COLO668 (cell line): ENCODE data around the gene PRDM11.

ENCODE experiments used
- DNase-seq: peaks from one replicate; lab custom pipeline; 2025; ENCODE audit not compliant: unreplicated experiment; lab: John Stamatoyannopoulos, UW

Gene PRDM11

DNA sequence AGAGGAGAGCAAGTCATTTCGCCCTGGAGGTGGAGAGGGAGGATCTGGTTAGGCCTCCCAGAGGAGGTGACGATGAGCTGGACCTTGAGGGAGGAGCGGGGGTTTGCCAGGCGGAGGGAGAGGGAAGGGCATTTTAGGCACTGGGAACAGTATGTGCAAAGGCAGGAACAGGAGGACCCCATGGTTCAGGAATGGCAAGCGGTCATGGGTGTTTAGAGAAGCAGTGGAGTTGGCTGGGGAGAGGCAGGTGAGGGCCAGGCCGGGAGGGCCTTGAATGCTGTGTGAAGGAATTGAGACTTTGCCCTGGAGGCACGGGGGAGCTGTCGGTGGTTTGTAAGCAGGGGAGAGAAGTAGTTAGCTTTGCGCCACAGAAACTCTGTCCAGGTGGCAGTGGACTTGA is 10.3 kb downstream of the PRDM11 start:
- no peak for DNase-seq

DNA sequence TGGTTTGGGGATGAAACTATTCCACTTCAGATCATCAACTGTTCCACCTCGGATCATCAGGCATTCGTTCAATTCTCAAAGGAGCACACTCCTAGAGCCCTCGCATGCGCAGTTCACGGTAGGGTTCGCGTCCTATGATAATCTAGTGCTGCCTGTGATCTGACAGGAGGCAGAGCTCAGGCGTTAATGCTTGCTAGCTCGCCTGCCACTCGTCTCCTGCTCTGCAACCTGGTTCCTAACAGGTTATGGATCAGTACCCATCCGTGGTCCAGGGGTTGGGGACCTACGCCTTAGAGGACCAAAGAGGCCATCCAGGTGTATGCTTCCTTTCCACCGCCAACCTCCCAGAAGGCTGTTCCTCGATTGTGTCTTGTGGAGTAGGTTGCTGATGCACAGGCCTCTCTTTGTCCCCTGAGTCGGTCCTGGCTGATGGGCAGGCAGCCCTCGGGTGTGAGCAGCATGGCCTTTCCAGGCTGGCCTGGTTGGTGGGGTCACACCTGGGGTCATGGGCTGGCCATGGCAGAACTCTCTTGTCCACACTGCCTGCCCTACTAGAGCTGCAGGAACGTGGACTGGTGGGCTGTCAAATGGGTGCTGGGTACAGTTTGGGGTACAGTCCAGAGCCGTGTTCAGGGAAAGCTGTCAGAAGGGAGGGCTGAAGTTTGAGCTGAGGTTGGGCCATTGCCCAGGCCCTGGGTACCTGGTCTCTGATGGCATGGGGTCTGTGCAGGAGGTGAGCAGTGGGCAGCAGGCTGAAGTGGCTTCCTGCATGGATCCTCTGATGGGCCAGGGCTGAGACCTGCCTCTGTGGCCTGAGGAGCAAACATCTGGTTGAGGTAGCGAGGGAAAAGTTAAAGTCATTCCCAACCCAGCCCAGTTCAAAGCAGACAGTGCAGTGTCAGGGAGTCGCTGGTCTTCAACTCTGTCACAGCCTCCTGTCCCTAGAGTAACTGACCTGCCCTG is 11.1 kb downstream of the PRDM11 start:
- no peak for DNase-seq

DNA sequence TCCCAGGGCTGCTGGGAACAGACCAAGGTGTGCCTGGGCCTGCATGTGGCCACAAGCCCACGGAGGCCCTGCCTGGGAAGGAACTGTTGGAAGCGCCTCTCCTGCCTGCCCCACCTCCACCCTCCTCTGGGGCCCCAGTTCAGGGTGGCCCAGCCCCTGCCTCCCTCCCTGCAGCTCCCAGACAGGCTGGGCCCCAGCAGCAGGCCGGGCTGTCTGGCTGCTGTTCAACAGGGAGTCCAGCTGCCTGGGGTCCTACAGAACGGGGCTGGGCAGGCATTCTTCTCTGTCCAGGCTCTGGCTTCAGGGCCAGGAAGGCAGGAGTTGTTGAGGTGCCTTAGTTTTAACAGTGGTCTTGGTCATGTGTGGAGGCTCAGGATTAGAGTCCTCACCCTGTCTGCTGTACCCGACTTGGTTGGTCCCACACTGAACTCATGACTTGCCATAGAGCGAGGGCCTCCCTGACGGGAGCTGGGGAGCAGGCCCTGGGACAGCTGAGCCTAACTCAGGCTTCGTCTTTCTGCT is 11.8 kb downstream of the PRDM11 start:
- DNase-seq, result no peak

DNA sequence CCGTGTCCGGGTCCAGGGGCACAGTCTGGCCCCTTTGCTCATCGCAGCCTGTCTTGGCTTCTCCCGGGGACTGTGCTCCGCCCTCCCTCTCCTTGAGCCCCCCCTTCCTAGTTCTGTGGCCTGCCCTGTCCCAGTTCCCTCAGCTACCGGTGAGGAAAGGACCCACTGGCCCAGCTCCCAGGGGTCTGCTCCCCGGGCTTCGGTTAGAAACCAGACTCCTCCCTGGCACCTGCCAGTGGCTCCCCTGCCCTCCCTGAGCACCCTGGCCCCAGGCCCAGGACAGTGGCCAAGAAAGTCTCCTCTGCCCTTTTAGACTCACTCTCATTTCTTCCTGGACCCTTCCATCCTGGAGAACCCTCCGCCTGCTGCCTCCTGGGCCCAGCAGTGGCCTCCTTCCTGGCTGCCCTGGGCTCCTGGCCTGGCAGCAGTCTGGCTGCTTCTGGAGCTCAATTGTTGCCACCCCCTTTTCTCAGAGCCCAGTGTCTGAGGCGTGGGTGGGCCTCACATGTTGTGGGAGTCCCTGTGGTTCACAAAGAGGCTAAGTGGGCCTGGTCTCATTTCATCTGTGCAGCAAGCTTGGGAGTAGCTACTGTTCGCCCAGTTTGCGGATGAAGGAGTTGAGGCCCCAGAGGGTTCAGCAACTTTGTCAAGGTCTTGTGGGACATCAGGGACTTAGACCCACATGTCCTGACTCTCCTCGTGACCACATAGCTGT is 12.6 kb downstream of the PRDM11 start:
- no peak for DNase-seq

DNA sequence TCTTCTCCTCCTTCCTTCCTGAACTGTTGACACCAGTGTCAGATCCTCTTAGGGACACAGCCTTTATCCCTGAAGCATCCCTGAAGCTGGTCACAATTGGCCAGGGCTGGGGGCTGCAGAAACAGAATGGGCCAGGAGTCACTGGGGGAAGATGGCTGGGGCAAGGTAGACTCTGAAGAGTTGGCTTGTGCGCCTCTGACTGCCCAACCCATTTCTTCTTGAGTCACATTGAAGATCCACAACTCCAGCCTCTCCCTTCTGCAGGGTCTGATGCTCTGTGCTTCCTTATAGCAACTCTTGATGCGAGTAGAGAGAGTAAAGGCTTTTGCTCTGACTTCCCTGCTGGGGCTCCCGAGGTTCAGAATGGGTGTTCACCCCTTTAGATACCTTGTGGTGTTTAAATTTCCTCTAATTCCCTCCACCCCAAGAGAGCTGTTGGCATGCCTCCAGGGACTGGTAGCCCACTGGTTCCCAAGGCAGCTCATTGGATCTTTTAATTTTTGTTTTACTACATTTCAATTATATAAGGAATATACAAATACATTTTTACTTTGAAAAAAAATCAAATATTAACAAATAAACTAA is 13.4 kb downstream of the PRDM11 start:
- no peak for DNase-seq

DNA sequence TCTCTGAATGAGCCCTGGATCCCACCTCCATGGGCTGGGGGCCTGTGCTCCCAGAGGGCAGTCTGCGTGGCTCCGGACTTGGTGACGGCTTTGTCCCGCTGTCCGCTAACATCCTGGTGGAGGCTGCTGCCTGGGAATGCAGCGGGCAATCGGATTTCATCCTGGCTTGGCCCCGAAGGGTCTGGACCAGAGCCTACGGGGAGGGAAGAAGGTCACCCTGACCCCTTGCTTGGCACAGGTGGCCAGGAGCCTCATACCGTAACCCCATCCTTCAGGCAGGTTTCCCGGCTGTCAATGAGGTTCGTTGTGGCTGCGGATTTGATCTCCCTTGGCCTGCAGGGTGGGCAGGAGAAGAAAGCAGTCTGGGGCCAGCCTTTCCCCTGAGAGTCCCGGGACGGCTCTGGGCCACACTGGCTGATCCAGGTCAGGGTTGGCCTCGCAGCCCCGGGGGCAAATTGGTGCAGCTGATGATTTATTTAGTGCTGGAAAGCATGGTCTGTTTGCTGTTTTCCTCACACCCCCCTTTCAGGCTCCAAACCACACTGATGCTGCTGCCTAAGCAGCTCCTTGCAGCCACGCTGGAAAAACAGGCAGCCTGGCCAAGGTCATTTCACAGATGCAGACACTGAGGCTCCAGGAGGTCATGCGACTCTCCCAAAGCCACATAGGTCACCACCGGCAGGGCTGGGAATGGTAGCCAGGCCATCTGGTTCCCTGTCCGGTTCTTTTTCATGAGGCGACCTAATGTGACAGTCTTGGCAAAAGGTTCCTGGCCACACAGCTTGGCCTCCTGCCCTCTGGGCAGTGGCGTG is 15.0 kb downstream of the PRDM11 start:
- no peak for DNase-seq

DNA sequence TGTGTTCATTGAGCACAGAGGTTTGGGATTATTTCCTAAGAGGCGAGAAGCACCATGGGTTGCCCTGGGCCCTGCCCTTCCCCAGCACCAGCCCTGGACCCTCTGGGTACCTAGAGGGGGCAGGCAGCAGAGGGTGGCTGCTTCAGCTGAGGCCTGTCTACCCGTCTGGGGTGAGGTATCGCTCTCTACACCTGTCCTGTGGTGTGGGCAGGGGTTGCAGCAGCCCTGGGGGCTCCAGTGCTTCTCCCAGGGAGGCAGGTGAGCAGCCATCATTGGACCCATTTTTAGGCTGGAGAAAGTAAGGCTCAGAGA is 15.6 kb downstream of the PRDM11 start:
- DNase-seq, result no peak

DNA sequence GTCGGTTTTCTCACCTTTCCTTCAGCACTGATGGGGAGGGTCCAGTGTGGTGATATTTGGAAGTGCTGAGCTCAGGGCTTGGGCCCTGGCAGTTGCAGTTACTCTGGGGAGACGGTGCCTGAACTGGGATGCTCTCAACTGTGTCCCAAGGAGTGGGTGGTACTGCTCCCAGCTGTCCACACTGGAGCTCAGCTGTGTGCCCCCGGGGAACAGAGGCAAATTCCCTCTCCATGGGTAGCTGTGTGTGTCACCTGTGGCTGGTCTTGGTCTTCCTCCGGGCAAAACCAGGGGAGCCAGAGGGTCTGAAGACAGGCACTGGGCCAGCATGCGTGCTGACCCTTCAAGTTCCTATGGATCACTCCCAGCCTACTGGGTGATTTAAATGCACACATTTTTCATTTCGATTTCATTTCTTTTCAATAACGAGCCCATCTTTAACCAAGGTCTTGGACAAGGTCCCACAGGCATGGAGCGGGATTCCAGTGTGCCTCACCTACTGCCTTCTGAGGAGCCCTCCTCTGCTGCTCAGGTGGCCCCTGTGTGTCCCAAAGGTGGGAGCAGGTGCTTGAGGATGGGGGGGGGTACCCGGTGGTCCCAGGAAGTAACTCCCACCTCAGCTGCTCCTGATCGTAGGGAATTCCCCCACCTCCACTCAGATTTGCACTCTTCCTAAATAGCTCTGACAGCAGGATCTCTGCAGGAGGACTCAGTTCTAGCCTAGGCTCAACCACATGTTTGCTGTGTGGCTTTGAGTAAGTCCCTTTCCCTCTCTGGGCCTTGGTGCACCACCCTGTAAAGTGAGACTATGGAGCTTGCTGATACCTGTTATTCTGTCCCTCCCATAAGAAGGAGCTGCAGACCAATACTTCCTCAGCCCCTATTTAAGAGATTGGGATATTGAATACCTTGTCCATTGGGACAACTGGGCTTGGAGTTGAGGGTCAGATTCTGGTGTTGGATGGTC is 16.8 kb downstream of the PRDM11 start:
- peak; percentile 65 for DNase-seq

DNA sequence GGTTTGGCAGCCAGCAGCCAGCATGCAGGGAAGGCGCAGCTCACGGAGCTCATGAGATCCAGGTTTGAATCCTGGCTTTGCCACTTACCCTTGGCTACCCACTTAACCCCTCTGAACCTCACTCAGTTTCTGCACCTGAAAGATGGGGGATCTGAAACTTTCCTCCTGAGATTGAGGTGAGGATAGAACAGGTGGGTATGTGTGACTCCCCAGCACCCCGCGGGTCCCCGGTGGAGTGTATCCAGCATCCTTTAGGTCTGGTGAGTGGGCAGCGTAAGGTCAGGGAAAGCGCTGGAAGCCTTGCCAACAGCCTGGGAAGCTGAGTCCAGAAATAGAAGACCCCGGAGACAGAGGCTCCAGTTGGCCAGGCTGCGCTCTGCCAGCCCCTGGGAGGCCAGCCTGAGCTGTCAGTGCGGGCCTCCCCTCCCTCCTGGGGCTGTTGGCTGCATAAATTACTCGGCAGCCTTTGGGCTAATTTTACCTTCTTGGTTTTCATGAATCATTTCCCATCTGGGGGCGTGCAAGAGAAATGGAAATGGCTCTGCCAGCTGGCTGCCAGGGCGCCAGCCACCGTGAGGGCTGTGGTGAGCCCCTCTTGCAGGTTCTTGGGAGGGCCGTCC is 17.6 kb downstream of the PRDM11 start:
- no peak for DNase-seq

DNA sequence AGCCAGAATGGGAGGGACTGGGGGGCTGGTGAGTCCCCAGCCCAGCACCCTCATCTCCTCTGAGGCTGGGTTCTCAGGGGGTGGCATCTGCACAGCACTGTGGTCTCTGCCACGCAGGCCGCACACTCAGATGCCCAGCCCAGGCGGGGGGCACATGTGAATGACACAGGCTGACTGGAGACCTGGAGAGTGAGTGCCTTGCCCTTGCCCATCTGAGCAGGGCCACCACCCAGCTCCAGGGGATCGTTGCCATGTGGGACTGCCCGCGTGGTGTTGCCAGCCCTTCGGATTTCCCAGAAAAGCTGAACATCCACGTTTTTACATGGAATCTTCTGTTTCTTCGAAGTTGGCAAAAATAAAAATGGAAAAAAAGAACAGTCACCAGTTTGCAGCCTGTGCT is 18.9 kb downstream of the PRDM11 start:
- DNase-seq, result no peak

DNA sequence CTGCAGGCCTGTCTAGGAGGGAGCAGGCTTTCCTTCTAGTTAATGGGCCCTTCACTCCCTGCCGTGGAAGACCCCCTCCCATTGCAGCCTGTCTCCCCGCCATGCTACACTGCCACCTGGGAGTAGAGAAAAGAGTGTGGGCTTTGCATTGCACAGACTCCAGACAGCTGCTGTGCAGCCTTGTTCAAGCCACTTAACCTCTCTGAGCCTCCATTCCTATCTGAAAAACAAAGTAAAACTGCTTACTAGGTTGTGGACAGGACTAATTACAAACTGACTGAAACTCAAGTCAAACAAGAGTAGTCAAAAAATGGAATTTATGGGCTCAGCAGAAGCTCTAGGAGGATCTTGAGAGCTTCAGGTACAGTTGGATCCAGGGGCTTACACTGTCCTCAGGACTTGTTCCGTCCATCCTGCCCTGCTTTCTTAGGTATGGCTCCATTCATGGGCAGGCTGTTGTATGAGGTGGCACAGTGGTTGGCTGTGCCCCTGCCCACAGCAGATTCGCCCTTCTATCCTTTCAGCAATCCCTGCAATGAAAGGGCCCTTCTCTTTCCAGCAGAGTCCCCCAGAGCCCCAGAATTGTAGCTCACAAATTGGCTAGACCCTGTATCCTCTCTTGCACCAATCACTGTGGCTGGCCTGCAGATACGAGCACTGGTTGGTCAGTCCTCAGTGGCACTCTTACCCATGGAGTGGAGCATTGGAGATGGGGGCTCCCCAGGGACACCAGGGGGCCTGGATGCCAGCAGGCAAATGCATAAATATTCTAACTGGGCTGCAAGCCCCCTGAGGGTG is 19.6 kb downstream of the PRDM11 start:
- no peak for DNase-seq

DNA sequence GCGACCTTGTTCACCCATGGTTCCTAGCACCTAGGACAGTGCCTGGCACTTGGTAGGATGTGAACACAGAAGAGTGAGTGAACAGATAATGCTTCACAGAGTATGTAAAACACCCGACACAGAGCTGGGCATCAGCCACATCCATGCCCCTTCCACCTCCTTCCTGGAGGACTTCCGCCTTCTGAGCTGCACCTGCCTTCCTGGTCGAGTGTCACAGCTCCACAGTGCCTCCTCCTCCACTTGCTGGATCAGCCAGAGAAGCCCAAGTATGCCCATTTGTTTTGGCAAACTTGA is 20.1 kb downstream of the PRDM11 start:
- DNase-seq, result peak; percentile 37

DNA sequence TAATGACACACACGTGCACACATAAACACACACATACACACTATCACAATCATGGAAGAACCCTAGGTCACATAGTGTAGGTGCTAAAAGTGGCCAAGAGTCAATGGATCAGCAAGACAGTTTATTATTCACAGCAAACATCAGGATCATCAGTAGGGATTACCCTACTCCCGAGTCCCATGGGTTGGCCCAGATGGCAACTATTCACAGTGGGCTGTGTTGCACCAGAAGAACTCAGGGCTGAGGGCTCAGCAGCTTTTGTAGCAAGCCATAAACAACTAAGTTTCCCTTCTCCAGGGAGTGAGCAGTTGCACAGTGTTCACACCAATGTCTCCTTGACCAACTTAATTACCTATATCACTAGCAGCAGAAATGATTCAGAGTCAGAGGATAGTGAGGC is 20.8 kb downstream of the PRDM11 start:
- DNase-seq, result no peak

DNA sequence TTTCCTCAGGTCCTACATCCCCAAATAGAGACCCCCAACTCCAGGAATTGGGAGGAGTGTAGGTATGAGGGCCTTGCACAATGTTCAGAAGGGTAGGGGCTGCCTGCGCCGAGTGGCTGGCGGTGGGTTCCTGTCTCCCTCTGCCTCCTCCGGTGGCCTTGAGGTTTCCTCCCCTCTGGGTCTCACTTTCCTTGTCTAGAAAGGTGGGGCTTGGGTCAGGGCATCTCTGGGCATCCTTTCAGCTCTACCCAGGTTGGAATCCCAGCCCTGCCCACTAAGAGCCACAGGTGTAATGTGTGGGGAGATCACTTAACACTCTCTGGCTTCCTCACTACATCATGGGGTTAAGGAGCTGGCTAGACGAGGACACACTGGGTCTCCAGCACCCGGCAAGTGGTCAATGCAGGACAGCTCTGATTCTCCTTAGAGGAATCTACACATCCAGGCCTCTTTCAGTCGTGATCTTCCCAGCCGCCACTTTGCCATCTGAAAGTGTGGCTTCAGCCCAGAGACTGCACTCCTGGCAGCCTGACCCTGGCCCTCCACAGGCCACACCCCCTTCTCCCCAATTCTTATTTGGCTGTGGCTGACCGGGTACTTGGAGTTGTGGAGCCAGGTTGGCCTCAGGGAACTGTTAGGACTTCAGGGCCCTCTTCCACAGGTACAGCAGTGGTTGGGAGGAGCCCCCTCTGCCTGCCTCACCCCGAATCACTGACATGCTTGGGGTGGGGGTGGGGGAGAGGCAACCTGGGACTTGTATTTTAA is 22.1 kb downstream of the PRDM11 start:
- DNase-seq, result no peak

DNA sequence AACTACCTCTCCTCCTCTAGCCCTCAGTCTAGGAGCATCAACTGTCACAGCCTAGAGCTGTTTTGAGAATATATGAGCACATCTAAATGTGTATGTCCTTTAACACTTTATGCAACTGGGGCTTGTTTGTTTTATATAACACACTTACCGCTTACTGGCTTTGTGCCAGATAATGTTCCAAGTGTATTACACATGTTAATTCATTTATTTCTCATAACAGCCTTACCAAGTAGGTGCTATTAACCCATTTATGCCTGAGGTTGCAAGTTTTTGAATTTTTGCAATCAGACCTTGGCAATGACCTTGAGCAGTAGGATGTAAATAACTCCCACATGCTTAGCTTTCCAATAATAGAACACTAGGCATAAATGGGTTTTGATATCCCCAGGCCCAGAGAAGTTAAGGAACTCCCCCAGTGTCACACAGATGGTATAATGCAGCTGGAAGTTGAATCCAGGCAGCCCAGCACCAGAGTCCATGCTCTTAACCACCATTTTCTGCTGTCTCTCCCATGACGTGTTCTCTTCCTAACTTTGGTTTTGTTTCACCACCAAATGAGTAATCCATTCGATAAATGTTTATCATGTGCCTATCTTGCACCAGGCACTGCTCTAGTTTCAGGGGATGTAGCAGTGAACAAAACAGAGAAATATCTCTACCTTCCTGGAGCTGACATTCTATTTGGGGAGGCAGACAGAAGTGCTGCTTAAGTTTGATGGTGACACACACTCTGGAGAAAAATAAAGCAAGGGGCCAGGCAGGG is 23.1 kb downstream of the PRDM11 start:
- DNase-seq, result no peak

DNA sequence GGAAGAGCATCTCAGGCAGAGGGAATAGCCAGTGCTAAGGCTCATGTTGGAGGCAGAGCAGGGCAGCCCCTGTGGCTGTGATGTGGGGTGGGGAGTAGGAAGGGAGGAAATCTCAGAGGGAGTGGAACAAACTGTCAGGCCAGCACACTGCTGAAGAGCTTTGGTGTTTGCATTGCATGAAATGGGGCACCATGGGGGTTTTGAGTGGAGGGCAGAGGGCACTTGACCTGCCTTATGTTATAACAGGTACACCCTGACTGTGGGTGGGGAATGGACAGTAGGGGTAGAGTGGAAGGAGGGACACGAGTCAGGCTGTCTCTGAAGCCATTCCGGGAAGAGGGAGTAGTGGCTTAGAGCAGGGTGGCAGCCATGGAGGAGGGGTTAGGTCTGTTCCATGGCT is 24.0 kb downstream of the PRDM11 start:
- DNase-seq, result no peak

DNA sequence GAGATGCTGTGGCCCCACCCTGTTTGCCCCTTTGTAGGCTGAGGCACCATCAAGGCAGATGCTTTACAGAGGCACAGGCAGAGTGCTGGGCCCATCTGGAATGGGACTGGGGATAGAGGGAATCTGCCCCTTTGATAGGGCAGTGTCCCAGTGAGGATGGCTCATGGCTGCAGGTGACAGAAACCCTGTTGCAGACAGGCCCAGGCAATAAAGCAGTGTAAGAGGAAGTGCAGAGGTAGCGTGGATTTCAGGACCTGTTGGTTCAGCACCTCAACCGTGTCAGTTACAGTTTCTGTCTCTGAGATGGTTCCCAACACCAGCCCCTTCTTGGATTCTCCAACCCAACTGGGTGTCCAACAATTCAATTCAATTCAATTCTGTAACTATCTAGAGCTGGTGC is 25.1 kb downstream of the PRDM11 start:
- DNase-seq, result no peak
